Sigmoid colon (tissue), 4 donors: Measurements from ENCODE around the gene ZDHHC4.

Source experiments
- CTCF ChIP-seq, 4 experiments: fragments of 450-650 bp in 3 of 4; fragments of 200-600 bp in 1 of 4; IDR thresholded peaks; one replicate each; pipeline ENCODE4 v1.5.1; 2016 to 2019; ENCODE audit warnings: antibody characterized with exemption in 4 of 4, mild to moderate bottlenecking in 3 of 4, moderate library complexity in 2 of 4
- EP300 ChIP-seq, 4 donors: sonication (generic); formaldehyde crosslinking; IDR thresholded peaks; one replicate each; pipeline ENCODE4 v1.6.1; 2017; ENCODE audit warnings: antibody characterized with exemption in 4 of 4
- POLR2A ChIP-seq, 2 donors: fragments of 450-650 bp; IDR thresholded peaks; one replicate each; pipeline ENCODE4 v1.6.1; 2016; ENCODE audit warnings: antibody characterized with exemption in 2 of 2, mild to moderate bottlenecking in 2 of 2, moderate library complexity in 2 of 2
- POLR2AphosphoS5 ChIP-seq, 4 donors: sonication (generic); formaldehyde crosslinking; IDR thresholded peaks; one replicate each; pipeline ENCODE4 v1.6.1; 2017; ENCODE audit warnings: antibody characterized with exemption in 4 of 4

- TF ChIP-seq POLR2A (IDR thresholded peaks at IDR 0.05) = no peak
- TF ChIP-seq CTCF (IDR thresholded peaks at IDR 0.05) = no peak
- no peak for TF ChIP-seq POLR2AphosphoS5 (IDR thresholded peaks at IDR 0.05)
- TF ChIP-seq EP300 (IDR thresholded peaks at IDR 0.05) = no peak
These were observed 50.8 kb downstream of the ZDHHC4 start for GRCh38 chr7:6628045-6628444.
